ENCODE results near the gene BRINP1. TPM values are rescaled to one million over a fixed set of nuclear protein-coding genes. Genes with fewer than 3 reads are reported as not detected.

The BRINP1 gene
- total RNA-seq, 3 donors from 2014 or later (not counting 1 experiment from before 2014, with no cell fraction given), result not detected

- DNase-seq, result no peak
- 100% methylated on average over 3 of the region's 5 CpGs for WGBS (ENCODE audit: insufficient coverage)
Observed at GRCh38 chr9:119252671-119253299, 116.5 kb downstream of the BRINP1 start.

GRCh38 chr9:119251936-119252335, 117.3 kb downstream of the BRINP1 start:
- Mint-ChIP-seq H3K4me3 (no peak overlapping the region), H3K36me3 (no peaks in the 10 kb centered on the region), H3K27me3 (ENCODE audit: low read depth in 2 of 2) (no peaks in the 10 kb centered on the region), H3K27ac (no peak overlapping the region), H3K4me1 (no peaks in the 10 kb centered on the region), H3K9me3 (peaks cover 8% of the 10 kb centered on the region in 2 donors)
- TF ChIP-seq CTCF (IDR thresholded peaks at IDR 0.05), result no peak
- Histone ChIP-seq H3K27ac (ENCODE audit: low read length) (no peak overlapping the region), H3K27me3 (ENCODE audit: control insufficient read depth, insufficient read depth, low read length) (no peaks in the 10 kb centered on the region), H3K4me1 (ENCODE audit: control insufficient read depth, insufficient read depth, low read length) (no peaks in the 10 kb centered on the region), H3K36me3 (ENCODE audit: control insufficient read depth, insufficient read depth, low read length) (no peaks in the 10 kb centered on the region), H3K4me3 (ENCODE audit: low read length) (no peak overlapping the region), H3K9me3 (ENCODE audit: control insufficient read depth, insufficient read depth, low read length) (no peaks in the 10 kb centered on the region)
- WGBS (ENCODE audit: insufficient coverage), result 76% methylated on average over 5 of the region's 5 CpGs
- ATAC-seq (no peak), DNase-seq (no peak)
- intact Hi-C loops (cut with micrococcal nuclease), result no loop called here

More at GRCh38 chr9:119252671-119253299, 116.5 kb downstream of the BRINP1 start:
- Histone ChIP-seq H3K27ac (ENCODE audit: low read length) (no peak overlapping the region), H3K4me3 (ENCODE audit: low read length) (no peak overlapping the region), H3K9me3 (ENCODE audit: control insufficient read depth, insufficient read depth, low read length) (no peaks in the 10 kb centered on the region), H3K36me3 (ENCODE audit: control insufficient read depth, insufficient read depth, low read length) (no peaks in the 10 kb centered on the region), H3K4me1 (ENCODE audit: control insufficient read depth, insufficient read depth, low read length) (no peaks in the 10 kb centered on the region), H3K27me3 (ENCODE audit: control insufficient read depth, insufficient read depth, low read length) (no peaks in the 10 kb centered on the region)
- Mint-ChIP-seq H3K27ac (no peak overlapping the region), H3K36me3 (no peaks in the 10 kb centered on the region), H3K4me1 (no peaks in the 10 kb centered on the region), H3K4me3 (no peak overlapping the region), H3K27me3 (ENCODE audit: low read depth in 2 of 2) (no peaks in the 10 kb centered on the region), H3K9me3 (peaks cover 8% of the 10 kb centered on the region in 2 donors)
- no peak for ATAC-seq
- no peak for TF ChIP-seq CTCF (IDR thresholded peaks at IDR 0.05)
- intact Hi-C loops (cut with micrococcal nuclease), result no loop called here

- peaks cover 8% of the 10 kb centered on the region in 2 donors for H3K9me3 Mint-ChIP-seq
- H3K9me3 ChIP-seq (ENCODE audit: control insufficient read depth, insufficient read depth, low read length), result no peaks in the 10 kb centered on the region
- DNase-seq, result no peak
Observed at GRCh38 chr9:119250730-119251129, 118.5 kb downstream of the BRINP1 start.

More at GRCh38 chr9:119250730-119251129, 118.5 kb downstream of the BRINP1 start:
- Mint-ChIP-seq H3K27me3 (ENCODE audit: low read depth in 2 of 2) (no peaks in the 10 kb centered on the region), H3K27ac (no peak overlapping the region), H3K36me3 (no peaks in the 10 kb centered on the region), H3K4me3 (no peak overlapping the region), H3K4me1 (no peaks in the 10 kb centered on the region)
- 68% methylated on average over 4 of the region's 4 CpGs for WGBS (ENCODE audit: insufficient coverage)
- intact Hi-C loops (cut with micrococcal nuclease), result no loop called here
- Histone ChIP-seq H3K4me1 (ENCODE audit: control insufficient read depth, insufficient read depth, low read length) (no peaks in the 10 kb centered on the region), H3K4me3 (ENCODE audit: low read length) (no peak overlapping the region), H3K27me3 (ENCODE audit: control insufficient read depth, insufficient read depth, low read length) (no peaks in the 10 kb centered on the region), H3K27ac (ENCODE audit: low read length) (no peak overlapping the region), H3K36me3 (ENCODE audit: control insufficient read depth, insufficient read depth, low read length) (no peaks in the 10 kb centered on the region)
- ATAC-seq, result no peak
- no peak for TF ChIP-seq CTCF (IDR thresholded peaks at IDR 0.05)

Measured in natural killer cell (primary cell).